NCI-H460 (cell line): ENCODE data around the gene SLC4A4. TPM values are rescaled to one million over a fixed set of nuclear protein-coding genes. Genes with fewer than 3 reads are reported as not detected.

Experiments
- DNase-seq: peaks from one replicate; pipeline ENCODE4 v3.0.0-alpha.2; 2016; ENCODE audit warnings: low read depth; ENCODE audit errors: extremely low read depth
- total RNA-seq: library from RNA; depleted of rRNA; stranded (reverse); fragments of >200 nt; shearing (Covaris generic); gene quantifications from 2 replicates; pipeline ENCODE4 v1.2.3, GENCODE V29; 2014

The SLC4A4 gene
- total RNA-seq, 1 experiment from 2014 or later: 0.10 TPM

- DNase-seq: no peak
Measured at GRCh38 chr4:71356924-71357663, 18.3 kb downstream of the SLC4A4 start.

GRCh38 chr4:71360844-71361243 is 22.0 kb downstream of the SLC4A4 start:
- DNase-seq: no peak

GRCh38 chr4:71361476-71361875 is 22.7 kb downstream of the SLC4A4 start:
- DNase-seq: no peak

GRCh38 chr4:71366766-71367165 is 27.9 kb downstream of the SLC4A4 start:
- DNase-seq: no peak

- no peak for DNase-seq
Measured at GRCh38 chr4:71367546-71367945, 28.7 kb downstream of the SLC4A4 start.

GRCh38 chr4:71368906-71369305 is 30.1 kb downstream of the SLC4A4 start:
- DNase-seq: no peak

- DNase-seq: no peak
Measured at GRCh38 chr4:71369536-71369935, 30.7 kb downstream of the SLC4A4 start.

- no peak for DNase-seq
Measured at GRCh38 chr4:71375494-71375893, 36.7 kb downstream of the SLC4A4 start.

GRCh38 chr4:71377561-71377960 is 38.7 kb downstream of the SLC4A4 start:
- DNase-seq: no peak

GRCh38 chr4:71379126-71379525 is 40.3 kb downstream of the SLC4A4 start:
- no peak for DNase-seq

GRCh38 chr4:71380788-71381187 is 42.0 kb downstream of the SLC4A4 start:
- DNase-seq: no peak

- no peak for DNase-seq
Measured at GRCh38 chr4:71382125-71382899, 43.5 kb downstream of the SLC4A4 start.

- DNase-seq: no peak
Measured at GRCh38 chr4:71382900-71383560, 44.2 kb downstream of the SLC4A4 start.

- DNase-seq: no peak
Measured at GRCh38 chr4:71383984-71384383, 45.2 kb downstream of the SLC4A4 start.

GRCh38 chr4:71389149-71389827 is 50.5 kb downstream of the SLC4A4 start:
- no peak for DNase-seq

GRCh38 chr4:71392109-71392508 is 53.3 kb downstream of the SLC4A4 start:
- DNase-seq: no peak

- no peak for DNase-seq
Measured at GRCh38 chr4:71396382-71396781, 57.6 kb downstream of the SLC4A4 start.

- DNase-seq: no peak
Measured at GRCh38 chr4:71400810-71401209, 62.0 kb downstream of the SLC4A4 start.

GRCh38 chr4:71402616-71403015 is 63.8 kb downstream of the SLC4A4 start:
- DNase-seq: no peak

GRCh38 chr4:71404049-71404448 is 65.2 kb downstream of the SLC4A4 start:
- DNase-seq: no peak

GRCh38 chr4:71405791-71406190 is 67.0 kb downstream of the SLC4A4 start:
- DNase-seq: no peak
